ENCODE data around the gene OR4Q2. TPM values are rescaled to one million over a fixed set of nuclear protein-coding genes. Genes with fewer than 3 reads are reported as not detected.
A peak's percentile ranks its signal among the peaks of the same experiment; 100 is the strongest.
"Not testable (repeated sequence)": the region's sequence is repeated elsewhere in the genome, so short reads cannot be mapped to it uniquely, and the experiment has no call there.

The OR4Q2 gene
- total RNA-seq: not detected

GRCh38 chr14:20001863-20002262, at the start of gene OR4Q2:
Gene OR4Q2 (plus strand): TSS chr14:20002163.
- H3K27me3 Mint-ChIP-seq (ENCODE audit: low read depth): no peaks in the 10 kb centered on the region
- no peak within 1 kb of the TSS for H3K27ac Mint-ChIP-seq
- DNase-seq: no peak
- H3K4me3 Mint-ChIP-seq: no peak within 1 kb of the TSS
- no peaks in the 10 kb centered on the region for H3K4me1 Mint-ChIP-seq (ENCODE audit: low read depth)
- peaks cover 0 to 2% of the 10 kb centered on the region in 2 donors for H3K36me3 Mint-ChIP-seq (ENCODE audit: insufficient read depth in 2 of 2)
- ATAC-seq (replicated peaks in 1 of 2): no peak
- peaks cover 0 to 1% of the 10 kb centered on the region in 2 donors for H3K9me3 Mint-ChIP-seq

- ATAC-seq (replicated peaks in 1 of 2); H3K27me3 Mint-ChIP-seq (ENCODE audit: low read depth); DNase-seq; H3K4me3 Mint-ChIP-seq; H3K9me3 Mint-ChIP-seq; H3K36me3 Mint-ChIP-seq (ENCODE audit: insufficient read depth in 2 of 2); H3K27ac Mint-ChIP-seq: not testable (repeated sequence)
- peaks cover 18% of the 10 kb centered on the region for H3K4me1 Mint-ChIP-seq (ENCODE audit: low read depth)
Observed at GRCh38 chr14:19969735-19970134, 32.2 kb upstream of the OR4Q2 start.

GRCh38 chr14:19974844-19975243, 27.1 kb upstream of the OR4Q2 start:
- no peak for DNase-seq
- no peaks in the 10 kb centered on the region for H3K27me3 Mint-ChIP-seq (ENCODE audit: low read depth)
- H3K4me1 Mint-ChIP-seq (ENCODE audit: low read depth): peaks cover 21% of the 10 kb centered on the region
- peak in 1 of 2 donors; percentile 54 for ATAC-seq (replicated peaks in 1 of 2)
- no peaks in the 10 kb centered on the region for H3K36me3 Mint-ChIP-seq (ENCODE audit: insufficient read depth in 2 of 2)
- no peak overlapping the region for H3K4me3 Mint-ChIP-seq
- H3K27ac Mint-ChIP-seq: no peak overlapping the region
- no peaks in the 10 kb centered on the region for H3K9me3 Mint-ChIP-seq

GRCh38 chr14:19975291-19975690, 26.7 kb upstream of the OR4Q2 start, which contains the start of gene OR4K15:
Gene OR4K15 (plus strand): TSS chr14:19975591. CDS start chr14:19975591, 0 bp downstream.
- DNase-seq (no peak), ATAC-seq (replicated peaks in 1 of 2) (no peak)
- no peaks in the 10 kb centered on the region for H3K9me3 Mint-ChIP-seq
- no peak within 1 kb of the TSS for H3K4me3 Mint-ChIP-seq
- peak within 1 kb of the TSS; percentile 36 for H3K27ac Mint-ChIP-seq
- peaks cover 21% of the 10 kb centered on the region for H3K4me1 Mint-ChIP-seq (ENCODE audit: low read depth)
- no peaks in the 10 kb centered on the region for H3K27me3 Mint-ChIP-seq (ENCODE audit: low read depth)
- H3K36me3 Mint-ChIP-seq (ENCODE audit: insufficient read depth in 2 of 2): no peaks in the 10 kb centered on the region

GRCh38 chr14:19993438-19993837, 8.5 kb upstream of the OR4Q2 start:
- ATAC-seq (replicated peaks in 1 of 2): no peak
- no peak for DNase-seq
- no peaks in the 10 kb centered on the region for H3K36me3 Mint-ChIP-seq (ENCODE audit: insufficient read depth in 2 of 2)

GRCh38 chr14:20002319-20002718, 356 bp downstream of the OR4Q2 start:
- DNase-seq (no peak), ATAC-seq (replicated peaks in 1 of 2) (no peak)
- H3K4me3 Mint-ChIP-seq: no peak overlapping the region
- no peak overlapping the region for H3K27ac Mint-ChIP-seq
- H3K9me3 Mint-ChIP-seq: peaks cover 0 to 1% of the 10 kb centered on the region in 2 donors
- H3K4me1 Mint-ChIP-seq (ENCODE audit: low read depth): no peaks in the 10 kb centered on the region
- H3K36me3 Mint-ChIP-seq (ENCODE audit: insufficient read depth in 2 of 2): peaks cover 0 to 2% of the 10 kb centered on the region in 2 donors
- no peaks in the 10 kb centered on the region for H3K27me3 Mint-ChIP-seq (ENCODE audit: low read depth)

More at GRCh38 chr14:19993438-19993837, 8.5 kb upstream of the OR4Q2 start:
- Mint-ChIP-seq H3K4me3 (no peak overlapping the region), H3K9me3 (peaks cover 2 to 13% of the 10 kb centered on the region in 2 donors), H3K27ac (no peak overlapping the region), H3K27me3 (ENCODE audit: low read depth) (no peaks in the 10 kb centered on the region), H3K4me1 (ENCODE audit: low read depth) (no peaks in the 10 kb centered on the region)

GRCh38 chr14:20008156-20008555, 6.2 kb downstream of the OR4Q2 start:
- H3K4me3 Mint-ChIP-seq: no peak overlapping the region
- H3K9me3 Mint-ChIP-seq: peaks cover 3 to 4% of the 10 kb centered on the region in 2 donors
- no peaks in the 10 kb centered on the region for H3K4me1 Mint-ChIP-seq (ENCODE audit: low read depth)
- no peak overlapping the region for H3K27ac Mint-ChIP-seq
- no peaks in the 10 kb centered on the region for H3K27me3 Mint-ChIP-seq (ENCODE audit: low read depth)
- DNase-seq: no peak
- H3K36me3 Mint-ChIP-seq (ENCODE audit: insufficient read depth in 2 of 2): peaks cover 2% of the 10 kb centered on the region in 2 donors
- ATAC-seq (replicated peaks in 1 of 2): no peak

- no peaks in the 10 kb centered on the region for H3K4me1 Mint-ChIP-seq (ENCODE audit: low read depth)
- no peak within 1 kb of the TSS for H3K27ac Mint-ChIP-seq
- DNase-seq: no peak
- H3K4me3 Mint-ChIP-seq: no peak within 1 kb of the TSS
- no peaks in the 10 kb centered on the region for H3K36me3 Mint-ChIP-seq (ENCODE audit: insufficient read depth in 2 of 2)
- H3K9me3 Mint-ChIP-seq: peaks cover 0 to under 1% of the 10 kb centered on the region in 2 donors
- no peaks in the 10 kb centered on the region for H3K27me3 Mint-ChIP-seq (ENCODE audit: low read depth)
- no peak for ATAC-seq (replicated peaks in 1 of 2)
Observed at GRCh38 chr14:20019257-20019865, 17.4 kb downstream of the OR4Q2 start, which contains the start of gene OR4K14. Gene OR4K14 (minus strand): TSS chr14:20019307. CDS start chr14:20015193, 4,114 bp downstream.

- peaks cover 2% of the 10 kb centered on the region in 2 donors for H3K9me3 Mint-ChIP-seq
- ATAC-seq (replicated peaks in 1 of 2): no peak
- no peak overlapping the region for H3K27ac Mint-ChIP-seq
- peaks cover 6% of the 10 kb centered on the region for H3K4me1 Mint-ChIP-seq (ENCODE audit: low read depth)
- H3K27me3 Mint-ChIP-seq (ENCODE audit: low read depth): no peaks in the 10 kb centered on the region
- no peak for DNase-seq
- H3K4me3 Mint-ChIP-seq: no peak overlapping the region
- H3K36me3 Mint-ChIP-seq (ENCODE audit: insufficient read depth in 2 of 2): no peaks in the 10 kb centered on the region
Observed at GRCh38 chr14:20031058-20031457, 29.1 kb downstream of the OR4Q2 start.

GRCh38 chr14:20035449-20035848, 33.5 kb downstream of the OR4Q2 start:
- H3K27ac Mint-ChIP-seq: no peak overlapping the region
- peak; percentile 63 to 69 for ATAC-seq (replicated peaks in 1 of 2)

GRCh38 chr14:20035938-20036337, 34.0 kb downstream of the OR4Q2 start, which contains the start of gene OR4K13:
Gene OR4K13 (minus strand): TSS chr14:20036038. CDS start chr14:20034758, 1,280 bp downstream.
- H3K9me3 Mint-ChIP-seq: peaks cover 0 to 2% of the 10 kb centered on the region in 2 donors
- H3K36me3 Mint-ChIP-seq (ENCODE audit: insufficient read depth in 2 of 2): no peaks in the 10 kb centered on the region
- H3K27ac Mint-ChIP-seq: no peak within 1 kb of the TSS
- no peaks in the 10 kb centered on the region for H3K27me3 Mint-ChIP-seq (ENCODE audit: low read depth)
- no peak within 1 kb of the TSS for H3K4me3 Mint-ChIP-seq
- ATAC-seq (replicated peaks in 1 of 2): no peak
- H3K4me1 Mint-ChIP-seq (ENCODE audit: low read depth): peaks cover 6% of the 10 kb centered on the region
- no peak for DNase-seq

More at GRCh38 chr14:20035449-20035848, 33.5 kb downstream of the OR4Q2 start:
- H3K4me3 Mint-ChIP-seq: no peak overlapping the region
- H3K4me1 Mint-ChIP-seq (ENCODE audit: low read depth): peaks cover 6% of the 10 kb centered on the region
- no peak for DNase-seq
- H3K27me3 Mint-ChIP-seq (ENCODE audit: low read depth): no peaks in the 10 kb centered on the region
- H3K36me3 Mint-ChIP-seq (ENCODE audit: insufficient read depth in 2 of 2): no peaks in the 10 kb centered on the region
- H3K9me3 Mint-ChIP-seq: peaks cover 0 to 2% of the 10 kb centered on the region in 2 donors

- Mint-ChIP-seq H3K36me3 (ENCODE audit: insufficient read depth in 2 of 2) (no peaks in the 10 kb centered on the region), H3K4me1 (ENCODE audit: low read depth) (no peaks in the 10 kb centered on the region), H3K27ac (no peak overlapping the region), H3K27me3 (ENCODE audit: low read depth) (peaks cover 3% of the 10 kb centered on the region), H3K4me3 (no peak overlapping the region), H3K9me3 (peaks cover 2 to 4% of the 10 kb centered on the region in 2 donors)
- ATAC-seq (replicated peaks in 1 of 2): no peak
- DNase-seq: no peak
Observed at GRCh38 chr14:20044243-20044642, 42.3 kb downstream of the OR4Q2 start.

- no peak for DNase-seq
- no peak overlapping the region for H3K27ac Mint-ChIP-seq
- H3K27me3 Mint-ChIP-seq (ENCODE audit: low read depth): peaks cover 14% of the 10 kb centered on the region
- H3K9me3 Mint-ChIP-seq: no peaks in the 10 kb centered on the region
- no peaks in the 10 kb centered on the region for H3K4me1 Mint-ChIP-seq (ENCODE audit: low read depth)
- no peak overlapping the region for H3K4me3 Mint-ChIP-seq
- ATAC-seq (replicated peaks in 1 of 2): no peak
- no peaks in the 10 kb centered on the region for H3K36me3 Mint-ChIP-seq (ENCODE audit: insufficient read depth in 2 of 2)
Observed at GRCh38 chr14:20048202-20048601, 46.2 kb downstream of the OR4Q2 start.
